H9 (cell line): Measurements from ENCODE around the gene LRRC27. TPM values are rescaled to one million over a fixed set of nuclear protein-coding genes. Genes with fewer than 3 reads are reported as not detected.

ENCODE experiments used
- DNase-seq: peaks from one replicate; pipeline ENCODE4 v3.0.0-alpha.2; 2017
- H2AFZ ChIP-seq: one replicate; pipeline ENCODE4 v1.6.1; 2013; ENCODE audit warnings: mild to moderate bottlenecking, low read length, control low read depth, moderate library complexity
- H2AK5ac ChIP-seq: 2 replicates; pipeline ENCODE4 v1.6.1; 2013; ENCODE audit warnings: low read length, control low read depth, mixed read lengths; ENCODE audit not compliant: insufficient read length
- H2BK120ac ChIP-seq: one replicate; pipeline ENCODE4 v1.6.1; 2013; ENCODE audit warnings: low read depth, mild to moderate bottlenecking, low read length, control low read depth, inconsistent platforms; ENCODE audit not compliant: poor library complexity, severe bottlenecking
- H2BK12ac ChIP-seq: 2 replicates; pipeline ENCODE4 v1.6.1; 2013; ENCODE audit warnings: low read length, control low read depth, mixed read lengths, low read depth; ENCODE audit not compliant: insufficient read length
- H2BK15ac ChIP-seq: 2 replicates; pipeline ENCODE4 v1.6.1; 2013; ENCODE audit warnings: low read depth, low read length, control low read depth
- H2BK20ac ChIP-seq: one replicate; pipeline ENCODE4 v1.6.1; 2013; ENCODE audit warnings: low read depth, mild to moderate bottlenecking, low read length, control low read depth, inconsistent platforms; ENCODE audit not compliant: poor library complexity, severe bottlenecking
- H2BK5ac ChIP-seq: 2 replicates; pipeline ENCODE4 v1.6.1; 2013; ENCODE audit warnings: low read length, control low read depth, mixed read lengths; ENCODE audit not compliant: insufficient read length
- H3K14ac ChIP-seq: 2 replicates; pipeline ENCODE4 v1.6.1; 2013; ENCODE audit warnings: low read length, control low read depth; ENCODE audit not compliant: insufficient read depth
- H3K18ac ChIP-seq: 2 replicates; pipeline ENCODE4 v1.6.1; 2013; ENCODE audit warnings: low read depth, mild to moderate bottlenecking, mixed read lengths, low read length, control low read depth; ENCODE audit not compliant: insufficient read length
- H3K23ac ChIP-seq: 2 replicates; pipeline ENCODE4 v1.6.1; 2013; ENCODE audit warnings: low read length, control low read depth, mixed read lengths, low read depth; ENCODE audit not compliant: insufficient read length
- H3K23me2 ChIP-seq: 2 replicates; pipeline ENCODE4 v1.6.1; 2013; ENCODE audit warnings: low read depth, mild to moderate bottlenecking, mixed read lengths, low read length, control low read depth; ENCODE audit not compliant: insufficient read length, poor library complexity, severe bottlenecking
- H3K27ac ChIP-seq: 2 replicates; pipeline ENCODE4 v1.5.1; 2013; ENCODE audit warnings: low read length, control low read depth, mixed read lengths, low read depth; ENCODE audit not compliant: insufficient read length
- H3K27me3 ChIP-seq: 2 replicates; pipeline ENCODE4 v1.6.1; 2013; ENCODE audit warnings: low read length, control low read depth, inconsistent platforms; ENCODE audit not compliant: insufficient read depth
- H3K4ac ChIP-seq: 2 replicates; pipeline ENCODE4 v1.6.1; 2013; ENCODE audit warnings: low read depth, mild to moderate bottlenecking, control low read depth, inconsistent platforms, low read length, moderate library complexity
- H3K4me1 ChIP-seq: 2 replicates; pipeline ENCODE4 v1.6.1; 2013; ENCODE audit warnings: low read length, control low read depth, inconsistent platforms; ENCODE audit not compliant: insufficient read depth
- H3K4me2 ChIP-seq: 2 replicates; pipeline ENCODE4 v1.6.1; 2013; ENCODE audit warnings: low read length, control low read depth, mixed read lengths; ENCODE audit not compliant: insufficient read length, insufficient read depth
- H3K56ac ChIP-seq: 2 replicates; pipeline ENCODE4 v1.6.1; 2013; ENCODE audit warnings: low read depth, mild to moderate bottlenecking, mixed read lengths, low read length, control low read depth; ENCODE audit not compliant: insufficient read length
- H3K79me1 ChIP-seq: 2 replicates; pipeline ENCODE4 v1.6.1; 2013; ENCODE audit warnings: low read depth, mild to moderate bottlenecking, moderate library complexity, low read length, control low read depth, inconsistent platforms; ENCODE audit not compliant: insufficient read depth, poor library complexity, severe bottlenecking
- H3K79me2 ChIP-seq: 2 replicates; pipeline ENCODE4 v1.6.1; 2013; ENCODE audit warnings: low read length, control low read depth, inconsistent platforms; ENCODE audit not compliant: insufficient read depth
- H3K9ac ChIP-seq: 2 replicates; pipeline ENCODE4 v1.6.1; 2013; ENCODE audit warnings: low read length, control low read depth, mixed read lengths; ENCODE audit not compliant: insufficient read length; ENCODE audit errors: extremely low read depth
- H3K9me3 ChIP-seq: one replicate; pipeline ENCODE4 v1.6.1; 2013; ENCODE audit warnings: low read depth, low read length, inconsistent platforms; ENCODE audit not compliant: control insufficient read depth
- H3T11ph ChIP-seq: one replicate; pipeline ENCODE4 v1.6.1; 2013; ENCODE audit warnings: mild to moderate bottlenecking, low read length, control low read depth, inconsistent platforms
- H4K20me1 ChIP-seq: one replicate; pipeline ENCODE4 v1.6.1; 2013; ENCODE audit not compliant: control insufficient read depth, insufficient read length, insufficient read depth
- H4K5ac ChIP-seq: 2 replicates; pipeline ENCODE4 v1.6.1; 2013; ENCODE audit warnings: low read depth, mild to moderate bottlenecking, mixed read lengths, low read length, control low read depth; ENCODE audit not compliant: insufficient read length
- H4K8ac ChIP-seq: replicated peaks from 2 replicates; pipeline ENCODE4 v1.6.1; 2013; ENCODE audit warnings: low read length, control low read depth, mixed read lengths, low read depth; ENCODE audit not compliant: insufficient read length
- H4K91ac ChIP-seq: 2 replicates; pipeline ENCODE4 v1.6.1; 2013; ENCODE audit warnings: low read depth, mild to moderate bottlenecking, moderate library complexity, mixed read lengths, low read length, control low read depth; ENCODE audit not compliant: insufficient read length
- H3K27ac Mint-ChIP-seq, 3 experiments: 2 replicates in 2 of 3; 3 replicates in 1 of 3; pipeline ENCODE4 v1.8.0; 2020 to 2021; ENCODE audit warnings: mixed read lengths in 3 of 3, mild to moderate bottlenecking in 1 of 3, moderate library complexity in 1 of 3
- H3K27me3 Mint-ChIP-seq: 2 replicates; pipeline ENCODE4 v1.8.0; 2021; ENCODE audit warnings: low read depth, mild to moderate bottlenecking, moderate library complexity, mixed read lengths
- H3K36me3 Mint-ChIP-seq, 3 experiments: 2 replicates in 2 of 3; 3 replicates in 1 of 3; pipeline ENCODE4 v1.8.0; 2020 to 2021; ENCODE audit warnings: low read depth in 3 of 3, mixed read lengths in 3 of 3; ENCODE audit not compliant: insufficient read depth in 1 of 3
- H3K4me1 Mint-ChIP-seq, 2 experiments: 2 replicates each; pipeline ENCODE4 v1.8.0; 2020; ENCODE audit warnings: mixed read lengths in 2 of 2
- H3K4me3 Mint-ChIP-seq, 2 experiments: 2 replicates in 1 of 2; 3 replicates in 1 of 2; pipeline ENCODE4 v1.8.0; 2020 to 2021; ENCODE audit warnings: mild to moderate bottlenecking in 2 of 2, mixed read lengths in 2 of 2, moderate library complexity in 1 of 2
- H3K9me3 Mint-ChIP-seq, 2 experiments: 2 replicates in 1 of 2; 3 replicates in 1 of 2; pipeline ENCODE4 v1.8.0; 2020; ENCODE audit warnings: mild to moderate bottlenecking in 2 of 2, mixed read lengths in 2 of 2, moderate library complexity in 1 of 2
- CTCF ChIP-seq: fragments of 200-600 bp; sonication (generic); conservative IDR thresholded peaks from 3 replicates; pipeline ENCODE4 v1.8.0; 2021; ENCODE audit warnings: antibody characterized with exemption, mild to moderate bottlenecking
- WGBS: extraction: QIAGEN DNeasy Blood & Tissue Kit; methylation state at CpG from one replicate; pipeline ENCODE4 v1.1.7; 2013; ENCODE audit warnings: missing lambda C conversion rate, low lambda C conversion rate, mixed read lengths; ENCODE audit not compliant: insufficient read length; ENCODE audit errors: extremely low coverage; 5-methylcytosine and 5-hydroxymethylcytosine counted together
- total RNA-seq: library from RNA; stranded (reverse); gene quantifications from 2 replicates; pipeline ENCODE4 v1.2.1, GENCODE V29; 2021

Gene LRRC27
- total RNA-seq, 1 experiment from 2014 or later, result 2.7 TPM

GRCh38 chr10:132359305-132360040, 27.5 kb downstream of the LRRC27 start:
- Histone ChIP-seq H3K27ac (no peak overlapping the region), H3T11ph (no peak overlapping the region), H4K8ac (no peak overlapping the region), H2BK15ac (no peak overlapping the region), H4K20me1 (no peaks in the 10 kb centered on the region), H3K79me2 (no peaks in the 10 kb centered on the region), H2BK12ac (no peak overlapping the region), H4K91ac (no peak overlapping the region), H3K4me1 (no peaks in the 10 kb centered on the region), H3K56ac (no peak overlapping the region), H3K14ac (no peak overlapping the region), H2AFZ (no peak overlapping the region), H3K4ac (no peak overlapping the region), H4K5ac (no peak overlapping the region), H3K18ac (no peak overlapping the region), H3K79me1 (no peaks in the 10 kb centered on the region), H3K9ac (no peak overlapping the region), H3K4me2 (no peak overlapping the region), H3K23ac (no peak overlapping the region), H2BK20ac (no peak overlapping the region), H3K27me3 (no peaks in the 10 kb centered on the region), H2BK120ac (no peak overlapping the region), H3K9me3 (no peaks in the 10 kb centered on the region), H2BK5ac (no peak overlapping the region), H3K23me2 (no peaks in the 10 kb centered on the region), H2AK5ac (no peak overlapping the region)
- WGBS, result no CpG with 5 or more reads among the region's 21 CpGs
- Mint-ChIP-seq H3K27ac (no peak overlapping the region), H3K4me1 (0 out of 4 replicates have a peak, but pooled peaks cover 0 to 4% of the 10 kb centered on the region in 2 experiments), H3K27me3 (peaks cover 3% of the 10 kb centered on the region), H3K9me3 (peaks cover 6 to 11% of the 10 kb centered on the region in 2 experiments; a peak in 4 of 5 replicates), H3K4me3 (no peak overlapping the region), H3K36me3 (peaks cover 0 to 4% (median 0%) of the 10 kb centered on the region in 3 experiments; a peak in 3 of 7 replicates)
- no peak for DNase-seq
- TF ChIP-seq CTCF, result peak; percentile 30; the same call in 2 of the 3 replicates
